Subcutaneous adipose tissue (tissue), 4 donors: ENCODE measurements around the gene MOB3B. TPM values are rescaled to one million over a fixed set of nuclear protein-coding genes. Genes with fewer than 3 reads are reported as not detected.

Experiments used
- CTCF ChIP-seq: fragments of 450-650 bp; IDR thresholded peaks from one replicate; pipeline ENCODE4 v1.5.1; 2016; ENCODE audit warnings: low read depth, mild to moderate bottlenecking, control low read depth, antibody characterized with exemption, moderate library complexity
- total RNA-seq, 4 donors: library from RNA; depleted of rRNA; stranded (reverse); fragments of >200 nt; gene quantifications; one replicate each; pipeline ENCODE4 v1.1.0, GENCODE V29; 2016

The MOB3B gene
- total RNA-seq, 4 donors from 2014 or later: 11.9 to 13.4 (median 12.6) TPM

- TF ChIP-seq CTCF: no peak
Observed at GRCh38 chr9:27442464-27442863, 87.2 kb downstream of the MOB3B start.

DNA sequence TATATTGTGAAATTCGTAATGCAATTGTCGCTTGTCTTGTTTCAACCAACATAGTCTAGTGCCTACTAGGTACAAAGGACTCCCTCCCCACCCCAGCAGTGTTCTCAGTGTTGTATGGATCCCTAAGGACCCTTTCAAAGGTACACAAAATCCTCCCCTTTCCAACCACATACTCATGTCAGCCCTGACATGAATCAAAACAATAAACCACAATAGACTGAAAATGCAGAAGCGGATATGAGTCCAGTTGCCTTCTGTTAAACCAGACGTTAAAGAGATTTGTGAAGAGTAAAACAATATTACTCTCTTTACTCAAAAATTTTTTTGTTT, 87.9 kb downstream of the MOB3B start:
- no peak for TF ChIP-seq CTCF

DNA sequence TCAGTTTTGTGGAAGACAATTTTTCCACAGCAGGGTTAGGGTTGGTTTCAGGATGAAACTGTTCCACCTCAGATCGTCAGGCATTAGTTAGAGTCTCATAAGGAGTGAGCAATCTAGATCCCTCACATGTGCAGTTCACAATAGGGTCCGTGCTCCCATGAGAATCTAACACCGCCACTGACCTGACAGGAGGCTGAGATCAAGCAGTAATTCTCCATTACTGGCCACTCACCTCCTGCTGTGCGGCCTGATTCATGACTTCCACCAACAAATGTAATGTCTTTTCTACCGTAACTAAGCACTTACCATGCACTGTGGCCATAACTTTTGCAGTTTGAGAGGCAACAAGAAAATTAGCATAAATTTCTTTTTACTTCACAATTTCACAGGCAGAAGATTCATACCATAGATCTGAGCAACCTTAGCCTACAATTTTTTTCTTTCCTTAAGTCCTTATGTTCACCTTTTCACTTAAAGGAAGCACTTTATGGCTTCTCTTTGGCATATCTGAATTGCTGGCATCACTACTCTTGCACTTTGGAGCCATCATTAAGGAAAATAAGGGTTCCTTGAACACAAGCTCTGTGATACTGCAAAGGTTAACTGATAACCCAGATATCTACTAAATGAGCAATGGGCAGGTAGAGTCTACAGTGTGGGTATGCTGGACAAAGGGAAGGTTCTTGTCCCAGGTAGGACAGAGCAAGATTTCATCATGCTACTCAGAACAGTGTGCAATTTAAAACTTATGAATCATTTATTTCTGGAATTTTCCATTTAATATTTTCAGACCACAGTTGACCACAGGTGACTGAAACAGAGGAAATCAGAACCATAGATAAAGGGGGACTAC, 88.5 kb downstream of the MOB3B start:
- no peak for TF ChIP-seq CTCF

GRCh38 chr9:27438522-27438921, 91.1 kb downstream of the MOB3B start:
- TF ChIP-seq CTCF: no peak

DNA sequence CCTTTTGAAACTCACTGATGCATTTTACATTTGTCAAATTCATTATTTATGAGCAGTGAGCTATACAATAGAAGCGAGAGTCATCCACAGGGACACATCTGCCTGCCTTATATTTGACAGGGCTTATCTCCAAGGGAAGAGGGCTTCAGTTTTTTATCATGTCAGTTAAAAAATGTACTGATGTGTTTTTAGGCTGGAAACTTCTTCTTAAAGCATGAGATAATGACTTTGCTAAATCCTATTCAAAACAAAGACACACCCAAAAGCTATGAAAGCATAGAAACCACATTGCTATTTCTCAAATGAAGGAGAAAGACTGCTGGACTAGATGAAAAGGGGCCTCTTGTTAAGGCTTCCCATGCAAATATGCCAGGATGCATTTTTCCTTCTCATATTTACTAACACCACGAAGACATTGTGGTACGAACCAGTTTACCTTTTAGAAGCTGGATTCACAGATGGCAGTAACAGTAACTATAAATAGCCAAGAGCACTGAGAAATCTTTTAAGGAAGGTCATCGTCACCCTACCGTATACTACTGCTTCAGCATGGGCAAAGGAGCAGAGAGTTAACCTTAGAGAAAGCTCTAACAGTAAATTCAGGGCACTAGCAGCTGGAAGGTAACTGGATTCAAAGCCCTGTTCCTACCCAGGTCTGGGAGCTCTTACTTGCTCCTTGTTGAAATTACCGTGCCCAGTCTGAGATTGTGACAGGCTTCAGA, 91.8 kb downstream of the MOB3B start:
- no peak for TF ChIP-seq CTCF

- TF ChIP-seq CTCF: no peak
Observed at GRCh38 chr9:27436234-27436633, 93.4 kb downstream of the MOB3B start.

DNA sequence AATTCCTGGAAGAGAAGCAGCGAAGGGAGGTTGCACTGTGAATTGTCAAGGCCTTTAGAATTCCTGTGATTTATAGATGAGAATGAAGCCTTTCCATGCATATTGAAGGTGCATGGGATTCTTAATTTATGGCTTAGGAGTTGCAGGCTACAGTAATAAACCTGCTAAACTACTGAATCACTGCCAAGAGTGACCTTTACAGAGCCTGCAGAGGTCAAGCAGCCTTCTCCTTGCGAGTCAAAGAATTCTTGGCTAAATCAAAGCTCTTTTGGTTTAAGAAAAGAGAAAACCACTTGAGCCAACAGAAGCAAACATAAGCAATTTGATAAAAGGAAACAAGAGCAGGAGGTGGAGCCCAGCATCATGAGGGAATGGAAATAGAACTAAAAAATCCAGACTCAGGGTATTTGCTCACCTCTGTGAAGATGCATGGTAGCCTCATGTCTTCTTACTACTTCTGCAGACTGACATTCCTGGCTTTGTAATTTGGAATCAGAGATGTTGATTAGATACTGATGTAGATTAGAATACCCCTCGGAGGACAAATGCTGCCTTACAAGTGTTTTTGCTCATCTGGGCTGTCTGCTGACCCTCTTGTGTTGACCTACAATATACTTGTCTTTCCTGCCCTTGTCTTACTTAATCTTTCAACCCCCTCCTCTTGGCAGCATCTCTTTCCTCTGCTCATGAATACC, 95.8 kb downstream of the MOB3B start:
- no peak for TF ChIP-seq CTCF
